OCI-LY1 (cell line): ENCODE measurements around the gene PARD3B.

Experiments used
- CTCF ChIP-seq: fragments of 200-600 bp; sonication (generic), shearing (Covaris generic); IDR thresholded peaks from 2 replicates; pipeline ENCODE4 v1.5.1; 2017; ENCODE audit warnings: mild to moderate bottlenecking, antibody characterized with exemption, low read length, moderate library complexity, mixed read lengths
- EZH2 ChIP-seq: fragments of 200-600 bp; sonication (generic), shearing (Covaris generic); IDR thresholded peaks from 2 replicates; pipeline ENCODE4 v1.8.0; 2017; ENCODE audit warnings: borderline replicate concordance, mixed run types, mild to moderate bottlenecking, antibody characterized with exemption, low read length, moderate library complexity, mixed read lengths

- TF ChIP-seq CTCF (no peak), EZH2 (no peak)
Observed at GRCh38 chr2:205045706-205046105, 500.4 kb downstream of the PARD3B start.
